ENCODE measurements around the gene HLA-DQA2. TPM values are rescaled to one million over a fixed set of nuclear protein-coding genes. Genes with fewer than 3 reads are reported as not detected.
"Not testable (repeated sequence)": the region's sequence is repeated elsewhere in the genome, so short reads cannot be mapped to it uniquely, and the experiment has no call there.

Gene HLA-DQA2
- total RNA-seq, 2 experiments from 2014 or later: 0.11 TPM; not detected in 1

DNA sequence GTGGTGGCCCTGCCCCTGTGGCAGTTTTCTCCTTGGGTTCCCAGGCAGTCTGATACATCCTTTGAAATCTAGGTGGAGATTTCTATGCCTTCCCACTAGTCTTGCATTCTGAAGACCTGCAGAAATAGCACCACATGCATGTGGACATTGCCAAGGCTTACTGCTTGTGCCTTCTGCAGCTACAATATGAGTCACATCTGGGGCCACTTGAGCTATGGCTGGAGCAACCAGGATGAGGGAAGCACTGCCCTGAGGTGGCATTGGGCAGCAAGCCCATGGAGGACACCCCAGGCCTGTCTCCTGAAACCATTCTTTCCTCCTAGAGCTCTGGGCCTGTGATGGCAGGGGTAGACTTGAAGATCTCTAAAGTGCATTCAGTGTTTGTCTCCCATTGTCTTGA, 37.8 kb downstream of the HLA-DQA2 start:
- H3K27me3 Mint-ChIP-seq: peaks cover 8% of the 10 kb centered on the region
- intact Hi-C loops (cut with DNase I, micrococcal nuclease): no loop called here
- CTCF ChIA-PET: no interaction called here

DNA sequence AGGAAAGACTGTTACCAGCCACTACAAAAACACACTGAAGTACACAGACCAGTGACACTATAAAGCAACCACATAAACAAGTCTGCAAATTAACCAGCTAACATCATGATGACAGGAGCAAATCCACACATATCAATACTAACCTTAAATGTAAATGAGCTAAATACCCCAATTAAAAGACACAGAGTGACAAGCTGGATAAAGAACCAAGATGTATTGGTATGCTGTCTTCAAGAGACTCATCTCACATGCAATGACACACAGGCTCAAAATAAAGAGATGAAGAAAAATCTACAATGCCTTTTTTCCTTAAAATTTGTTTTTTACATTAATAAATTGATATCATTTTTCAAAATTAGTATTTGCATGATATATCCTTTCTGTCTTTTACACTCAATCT, 41.7 kb downstream of the HLA-DQA2 start:
- peaks cover 19% of the 10 kb centered on the region for H3K27me3 Mint-ChIP-seq
- H3K4me1 Mint-ChIP-seq; intact Hi-C loops (cut with DNase I, micrococcal nuclease); H3K36me3 Mint-ChIP-seq (ENCODE audit: low read depth); ATAC-seq; H3K27ac Mint-ChIP-seq; H3K9me3 Mint-ChIP-seq (ENCODE audit: low read depth); DNase-seq; H3K4me3 Mint-ChIP-seq; POLR2A ChIA-PET: not testable (repeated sequence)
- CTCF ChIA-PET: interaction anchor here (1.0 to 8.6 kb wide), 3 partner anchors 15 to 369 kb away, joined by 3 to 74 read pairs (median 5); no protein-coding TSS in a partner anchor

More for the DNA sequence above, 37.8 kb downstream of the HLA-DQA2 start:
- DNase-seq: no peak
- POLR2A ChIA-PET: no interaction called here
- Mint-ChIP-seq H3K4me1 (no peaks in the 10 kb centered on the region), H3K27ac (no peak overlapping the region), H3K9me3 (ENCODE audit: low read depth) (peaks cover 5% of the 10 kb centered on the region), H3K36me3 (ENCODE audit: low read depth) (no peaks in the 10 kb centered on the region), H3K4me3 (no peak overlapping the region)
- ATAC-seq: no peak

DNA sequence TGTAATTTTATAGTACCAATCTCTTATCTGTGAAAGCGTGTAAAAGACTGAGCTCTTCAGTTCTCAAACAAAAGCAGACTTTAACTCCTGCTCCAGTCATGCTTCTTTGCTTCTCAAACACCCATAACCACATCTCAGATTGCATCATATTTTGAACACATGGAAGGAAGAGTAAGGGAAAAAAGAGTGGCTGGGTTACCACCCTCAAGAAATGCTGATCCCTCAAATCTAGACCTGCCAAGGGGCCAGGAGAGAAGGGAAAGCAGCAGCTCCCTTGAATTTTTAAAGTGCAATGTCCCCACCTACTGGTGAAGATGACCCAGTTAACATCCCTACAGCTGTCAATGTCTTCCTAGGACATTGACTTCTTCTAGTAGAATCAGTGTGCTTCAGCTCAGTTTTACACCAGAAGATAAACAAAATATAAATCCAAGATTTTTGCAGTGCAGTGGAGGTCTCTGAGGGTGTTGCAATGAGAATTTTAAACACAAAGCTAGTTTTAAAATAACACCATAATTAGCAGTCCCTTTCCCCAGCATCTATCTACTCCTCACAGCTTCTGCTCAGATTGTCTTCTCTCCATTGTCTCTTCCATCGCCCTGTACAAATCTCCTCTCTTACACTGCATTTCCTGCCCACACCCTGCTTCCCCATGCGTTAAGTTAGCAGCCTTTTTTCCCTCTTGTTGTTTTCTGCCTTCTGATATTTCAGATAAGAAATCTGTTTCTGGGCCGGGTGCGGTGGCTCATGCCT, 44.8 kb downstream of the HLA-DQA2 start:
- peak; percentile 78 for ATAC-seq
- peak; percentile 45 for DNase-seq
- Mint-ChIP-seq H3K9me3 (ENCODE audit: low read depth) (peaks cover 5% of the 10 kb centered on the region), H3K27ac (no peak overlapping the region), H3K36me3 (ENCODE audit: low read depth) (no peaks in the 10 kb centered on the region), H3K4me1 (no peaks in the 10 kb centered on the region), H3K27me3 (peaks cover 25% of the 10 kb centered on the region), H3K4me3 (no peak overlapping the region)
- ChIA-PET CTCF (interaction anchor here (0.7 to 8.6 kb wide), 36 partner anchors 8 to 546 kb away, joined by 3 to 74 read pairs (median 3); partner anchors contain the start of genes BTNL2, HLA-DQB1 and HLA-DRA), POLR2A (no interaction called here)
- intact Hi-C loops (cut with DNase I, micrococcal nuclease): loop anchor here in 1 of 2 experiments (1.0 to 5.0 kb wide), 2 partner anchors 354 to 373 kb away; no protein-coding TSS in a partner anchor

DNA sequence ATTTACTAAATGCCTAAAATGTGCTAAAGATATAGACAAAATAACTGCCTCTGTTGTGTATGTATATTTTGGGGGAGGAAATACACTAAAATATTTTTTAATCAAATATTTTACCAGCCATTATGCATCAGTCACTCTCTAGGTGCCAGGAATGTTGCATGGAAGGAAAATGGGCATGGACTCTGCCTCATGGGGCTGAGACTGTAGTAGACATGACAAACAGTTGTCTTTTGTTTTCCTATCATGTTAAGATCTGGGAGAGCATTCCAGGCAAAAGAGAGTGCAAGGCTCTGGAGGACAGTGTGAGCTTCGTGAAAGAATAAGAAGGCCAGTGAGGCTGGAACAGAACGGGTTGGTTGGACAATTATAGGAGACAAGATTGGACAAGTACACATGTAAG, 49.1 kb downstream of the HLA-DQA2 start:
- ATAC-seq: no peak
- no peaks in the 10 kb centered on the region for H3K9me3 Mint-ChIP-seq (ENCODE audit: low read depth)
- peaks cover 15% of the 10 kb centered on the region for H3K4me1 Mint-ChIP-seq
- CTCF ChIA-PET: no interaction called here
- no peak for DNase-seq
- no peak overlapping the region for H3K4me3 Mint-ChIP-seq
- intact Hi-C loops (cut with DNase I, micrococcal nuclease): no loop called here
- no peak overlapping the region for H3K27ac Mint-ChIP-seq
- no peaks in the 10 kb centered on the region for H3K36me3 Mint-ChIP-seq (ENCODE audit: low read depth)
- POLR2A ChIA-PET: no interaction called here
- H3K27me3 Mint-ChIP-seq: peaks cover 36% of the 10 kb centered on the region

DNA sequence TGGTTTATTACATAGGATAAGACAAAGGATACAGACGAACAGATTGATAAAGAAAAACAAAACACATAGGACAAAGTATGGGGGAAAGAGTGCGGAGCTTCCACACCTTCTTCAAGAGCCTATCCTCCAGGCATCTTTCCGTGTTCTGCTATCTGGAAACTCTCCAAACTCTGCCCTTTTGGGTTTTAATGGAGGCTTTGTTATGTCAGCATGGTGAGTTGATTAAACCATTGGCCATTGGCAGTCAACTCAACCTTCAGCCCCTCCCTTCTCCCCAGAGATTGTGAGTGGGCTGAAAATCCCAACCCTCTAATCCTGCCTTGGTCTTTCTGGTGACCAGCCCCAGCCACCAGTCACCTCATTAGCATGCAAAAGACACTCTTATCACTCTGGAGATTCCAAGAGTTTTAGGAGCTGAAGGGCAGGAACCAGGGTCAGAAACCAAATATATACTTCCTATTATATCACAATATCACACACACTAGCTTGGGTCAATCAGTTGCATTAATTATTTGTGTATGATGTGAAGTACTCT, 51.8 kb downstream of the HLA-DQA2 start:
- H3K36me3 Mint-ChIP-seq (ENCODE audit: low read depth): no peaks in the 10 kb centered on the region
- intact Hi-C loops (cut with DNase I, micrococcal nuclease): no loop called here
- H3K27me3 Mint-ChIP-seq: peaks cover 22% of the 10 kb centered on the region
- no peak for DNase-seq
- ChIA-PET CTCF (interaction anchor here (0.7 to 1.8 kb wide), 8 partner anchors 7 to 361 kb away, joined by 3 to 12 read pairs (median 4); partner anchors contain the start of gene HLA-DQB2), POLR2A (no interaction called here)
- ATAC-seq: no peak
- no peak overlapping the region for H3K27ac Mint-ChIP-seq
- peaks cover 22% of the 10 kb centered on the region for H3K4me1 Mint-ChIP-seq
- H3K4me3 Mint-ChIP-seq: no peak overlapping the region
- no peaks in the 10 kb centered on the region for H3K9me3 Mint-ChIP-seq (ENCODE audit: low read depth)

DNA sequence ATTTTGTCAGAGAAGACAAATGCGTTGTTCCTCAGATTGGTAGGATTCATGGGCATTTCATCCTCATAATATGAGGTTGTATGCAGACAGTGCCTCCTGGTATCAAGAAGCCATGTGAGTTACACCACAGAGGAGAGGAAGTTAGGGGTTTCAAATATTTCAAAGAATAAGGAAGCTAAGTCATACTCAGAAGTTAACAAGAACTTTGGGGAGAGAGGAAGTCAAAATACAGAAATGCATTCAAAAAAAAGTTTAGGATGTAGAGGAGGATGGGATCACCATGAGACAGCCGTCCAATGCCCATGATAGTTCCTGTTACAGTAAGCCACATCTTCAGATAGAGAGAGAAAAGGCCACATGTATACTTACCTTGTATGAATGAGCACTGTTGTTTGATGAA, 53.3 kb downstream of the HLA-DQA2 start:
- no peak for DNase-seq
- no peak overlapping the region for H3K27ac Mint-ChIP-seq
- H3K4me1 Mint-ChIP-seq: peaks cover 22% of the 10 kb centered on the region
- no peak for ATAC-seq
- POLR2A ChIA-PET: no interaction called here
- intact Hi-C loops (cut with DNase I, micrococcal nuclease): no loop called here
- CTCF ChIA-PET: interaction anchor here (0.9 to 1.8 kb wide), 6 partner anchors 25 to 362 kb away, joined by 3 to 12 read pairs (median 4); no protein-coding TSS in a partner anchor
- H3K36me3 Mint-ChIP-seq (ENCODE audit: low read depth): no peaks in the 10 kb centered on the region
- H3K27me3 Mint-ChIP-seq: peaks cover 25% of the 10 kb centered on the region
- H3K4me3 Mint-ChIP-seq: no peak overlapping the region
- H3K9me3 Mint-ChIP-seq (ENCODE audit: low read depth): peaks cover 2% of the 10 kb centered on the region

Small RNA genes lying within 50 kb of the gene (microRNA-seq; reads per million reads assigned to microRNA genes)
- gene MIR3135B (ENCODE audit: borderline replicate concordance): not detected

Other genes starting within 250 kb of the HLA-DQA2 start
- 1 to 10 TPM; 4.1 to 4.7 TPM for gene HLA-DRB5, start 211.1 kb upstream of the HLA-DQA2 start, total RNA-seq
- 10 to 100 TPM; 12.7 to 16.6 TPM for gene HLA-DRB1, start 151.5 kb upstream of the HLA-DQA2 start, total RNA-seq
- under 1 TPM; 0.32 to 0.61 TPM for gene HLA-DQA1, start 104.0 kb upstream of the HLA-DQA2 start, total RNA-seq
- 1 to 10 TPM; 2.3 to 3.1 TPM for gene HLA-DQB1, start 74.7 kb upstream of the HLA-DQA2 start, total RNA-seq
- gene HLA-DQB2, start 22.1 kb downstream of the HLA-DQA2 start, total RNA-seq: under 1 TPM; 0.61 to 0.69 TPM
- 1 to 10 TPM; 1.5 to 1.6 TPM for gene HLA-DOB, start 75.6 kb downstream of the HLA-DQA2 start, total RNA-seq
- 100 to 1,000 TPM in 1 of 2 experiments, 10 to 100 TPM in 1; 96.4 to 150 TPM for gene TAP2, start 97.3 kb downstream of the HLA-DQA2 start, total RNA-seq
- 100 to 1,000 TPM; 238 to 338 TPM for gene PSMB8, start 102.7 kb downstream of the HLA-DQA2 start, total RNA-seq
- gene TAP1, start 112.3 kb downstream of the HLA-DQA2 start, total RNA-seq: 100 to 1,000 TPM; 191 to 255 TPM
- gene PSMB9, start 112.8 kb downstream of the HLA-DQA2 start, total RNA-seq: 100 to 1,000 TPM; 210 to 282 TPM
- gene HLA-DMB, start 199.6 kb downstream of the HLA-DQA2 start, total RNA-seq: 1 to 10 TPM; 1.9 to 2.3 TPM
- gene HLA-DMA, start 211.7 kb downstream of the HLA-DQA2 start, total RNA-seq: 10 to 100 TPM; 11.8 TPM
- 100 to 1,000 TPM; 230 to 338 TPM for gene BRD2, start 227.2 kb downstream of the HLA-DQA2 start, total RNA-seq